ENCODE data around the gene KCNIP4. TPM values are rescaled to one million over a fixed set of nuclear protein-coding genes. Genes with fewer than 3 reads are reported as not detected.

KCNIP4 gene
- polyA plus RNA-seq, 3 donors = 0.09 to 0.25 TPM; not detected in 1

DNA sequence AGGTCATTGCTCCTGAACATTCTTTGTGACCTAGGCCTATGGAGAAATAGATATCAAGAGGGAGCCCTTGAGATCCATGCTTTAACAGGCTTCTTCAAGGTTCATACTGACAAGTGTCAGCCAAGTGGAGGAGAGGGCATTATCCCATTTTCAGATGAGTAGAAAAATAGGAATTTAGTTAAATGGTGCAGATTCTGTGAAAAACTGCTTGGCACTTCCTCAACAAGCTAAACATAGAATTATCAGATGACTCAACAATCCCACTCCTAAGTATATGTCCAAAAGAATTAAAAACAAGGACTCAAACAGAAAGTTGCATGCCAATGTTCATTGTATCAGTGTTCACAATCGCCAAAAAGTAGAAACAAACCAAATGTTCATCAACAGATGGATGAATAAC lies 43.8 kb upstream of the KCNIP4 start:
- Histone ChIP-seq H2AFZ (ENCODE audit: insufficient read depth, low read depth, low read length, poor library complexity, severe bottlenecking) (no peak overlapping the region), H3K4me1 (ENCODE audit: control insufficient read depth in 1 of 2, insufficient read depth in 2 of 2, low read length in 2 of 2) (no peaks in the 10 kb centered on the region), H3K36me3 (replicated peaks in 1 of 2; ENCODE audit: control insufficient read depth in 1 of 2, insufficient read depth in 2 of 2, low read length in 2 of 2) (no peaks in the 10 kb centered on the region), H3K79me2 (ENCODE audit: insufficient read depth, low read length) (no peaks in the 10 kb centered on the region), H4K20me1 (ENCODE audit: insufficient read depth, low read length) (no peaks in the 10 kb centered on the region), H3K27ac (ENCODE audit: low read depth in 1 of 2, low read length in 2 of 2) (no peak overlapping the region), H3K9me3 (replicated peaks in 1 of 2; ENCODE audit: control insufficient read depth in 1 of 2, insufficient read depth in 1 of 2, low read length in 2 of 2) (peaks cover 5 to 9% of the 10 kb centered on the region in 2 donors), H3K9ac (ENCODE audit: insufficient read depth, low read length, poor library complexity, severe bottlenecking) (no peak overlapping the region), H3K27me3 (ENCODE audit: control insufficient read depth in 2 of 2, insufficient read depth in 2 of 2, low read length in 2 of 2) (no peaks in the 10 kb centered on the region), H3K4me2 (replicated peaks; ENCODE audit: extremely low read depth, low read length, poor library complexity, severe bottlenecking) (no peak overlapping the region), H3K4me3 (replicated peaks in 1 of 3; ENCODE audit: low read depth in 2 of 3, low read length in 3 of 3) (no peak overlapping the region)
- no CpG with 5 or more reads among the region's 1 CpG for WGBS (ENCODE audit: insufficient coverage)
- no peaks in the 10 kb centered on the region for H3K4me1 Mint-ChIP-seq
- no peaks in the 10 kb centered on the region for H3K36me3 Mint-ChIP-seq
- H3K27me3 Mint-ChIP-seq (ENCODE audit: low read depth in 3 of 3) = peaks cover 0 to 2% (median 0%) of the 10 kb centered on the region in 3 donors
- TF ChIP-seq, protein P1, sequence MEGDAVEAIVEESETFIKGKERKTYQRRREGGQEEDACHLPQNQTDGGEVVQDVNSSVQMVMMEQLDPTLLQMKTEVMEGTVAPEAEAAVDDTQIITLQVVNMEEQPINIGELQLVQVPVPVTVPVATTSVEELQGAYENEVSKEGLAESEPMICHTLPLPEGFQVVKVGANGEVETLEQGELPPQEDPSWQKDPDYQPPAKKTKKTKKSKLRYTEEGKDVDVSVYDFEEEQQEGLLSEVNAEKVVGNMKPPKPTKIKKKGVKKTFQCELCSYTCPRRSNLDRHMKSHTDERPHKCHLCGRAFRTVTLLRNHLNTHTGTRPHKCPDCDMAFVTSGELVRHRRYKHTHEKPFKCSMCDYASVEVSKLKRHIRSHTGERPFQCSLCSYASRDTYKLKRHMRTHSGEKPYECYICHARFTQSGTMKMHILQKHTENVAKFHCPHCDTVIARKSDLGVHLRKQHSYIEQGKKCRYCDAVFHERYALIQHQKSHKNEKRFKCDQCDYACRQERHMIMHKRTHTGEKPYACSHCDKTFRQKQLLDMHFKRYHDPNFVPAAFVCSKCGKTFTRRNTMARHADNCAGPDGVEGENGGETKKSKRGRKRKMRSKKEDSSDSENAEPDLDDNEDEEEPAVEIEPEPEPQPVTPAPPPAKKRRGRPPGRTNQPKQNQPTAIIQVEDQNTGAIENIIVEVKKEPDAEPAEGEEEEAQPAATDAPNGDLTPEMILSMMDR (IDR thresholded peaks at IDR 0.05) = no peak
- no peak overlapping the region for H3K27ac Mint-ChIP-seq
- H3K4me3 Mint-ChIP-seq = no peak overlapping the region
- no peak for DNase-seq
- H3K9me3 Mint-ChIP-seq = peaks cover 0 to 12% (median 6%) of the 10 kb centered on the region in 7 donors
- intact Hi-C loops (cut with micrococcal nuclease) = no loop called here

DNA sequence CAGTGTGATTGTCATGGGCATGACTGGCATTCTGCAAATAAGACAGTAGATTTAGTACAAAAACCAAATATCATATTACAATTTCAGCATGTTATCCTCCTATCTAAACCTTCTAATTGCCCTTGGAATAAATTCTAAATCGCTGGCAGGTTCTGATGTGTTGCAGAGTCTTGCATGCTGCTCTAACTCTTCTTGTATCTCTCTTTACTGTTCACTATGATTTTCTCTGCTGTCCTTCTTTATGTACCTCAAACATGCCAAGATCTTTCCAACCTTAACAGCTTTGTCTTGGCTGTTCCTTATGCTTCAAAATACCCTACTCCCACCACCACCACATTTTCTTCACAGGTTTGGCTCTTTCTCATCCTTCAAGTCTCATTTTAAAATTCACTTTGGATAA lies 43.0 kb upstream of the KCNIP4 start:
- no peak overlapping the region for H3K4me2 ChIP-seq (replicated peaks; ENCODE audit: extremely low read depth, low read length, poor library complexity, severe bottlenecking)
- H3K4me1 ChIP-seq (ENCODE audit: control insufficient read depth in 1 of 2, insufficient read depth in 2 of 2, low read length in 2 of 2) = no peaks in the 10 kb centered on the region
- no peak overlapping the region for H3K27ac Mint-ChIP-seq
- H3K9ac ChIP-seq (ENCODE audit: insufficient read depth, low read length, poor library complexity, severe bottlenecking) = no peak overlapping the region
- H3K79me2 ChIP-seq (ENCODE audit: insufficient read depth, low read length) = no peaks in the 10 kb centered on the region
- peaks cover 0 to 7% (median 4%) of the 10 kb centered on the region in 7 donors for H3K9me3 Mint-ChIP-seq
- no peaks in the 10 kb centered on the region for H3K27me3 ChIP-seq (ENCODE audit: control insufficient read depth in 2 of 2, insufficient read depth in 2 of 2, low read length in 2 of 2)
- H3K4me1 Mint-ChIP-seq = no peaks in the 10 kb centered on the region
- H3K4me3 ChIP-seq (replicated peaks in 1 of 3; ENCODE audit: low read depth in 2 of 3, low read length in 3 of 3) = no peak overlapping the region
- no peak overlapping the region for H2AFZ ChIP-seq (ENCODE audit: insufficient read depth, low read depth, low read length, poor library complexity, severe bottlenecking)
- no peak overlapping the region for H3K4me3 Mint-ChIP-seq
- 73% methylated on average over 1 of the region's 1 CpG for WGBS (ENCODE audit: insufficient coverage)
- intact Hi-C loops (cut with micrococcal nuclease) = no loop called here
- peaks cover 1 to 5% of the 10 kb centered on the region in 2 donors for H3K9me3 ChIP-seq (replicated peaks in 1 of 2; ENCODE audit: control insufficient read depth in 1 of 2, insufficient read depth in 1 of 2, low read length in 2 of 2)
- peaks cover 0 to 2% (median 0%) of the 10 kb centered on the region in 3 donors for H3K27me3 Mint-ChIP-seq (ENCODE audit: low read depth in 3 of 3)
- DNase-seq = no peak
- H3K27ac ChIP-seq (ENCODE audit: low read depth in 1 of 2, low read length in 2 of 2) = no peak overlapping the region
- H3K36me3 Mint-ChIP-seq = no peaks in the 10 kb centered on the region
- H3K36me3 ChIP-seq (replicated peaks in 1 of 2; ENCODE audit: control insufficient read depth in 1 of 2, insufficient read depth in 2 of 2, low read length in 2 of 2) = no peaks in the 10 kb centered on the region
- no peaks in the 10 kb centered on the region for H4K20me1 ChIP-seq (ENCODE audit: insufficient read depth, low read length)
- TF ChIP-seq, protein P1 (IDR thresholded peaks at IDR 0.05) = no peak

Measured in CD14-positive monocyte (primary cell).